GM20000 (cell line): Measurements from ENCODE around the gene CERS6.
A peak's percentile ranks its signal among the peaks of the same experiment; 100 is the strongest.
"Not testable (repeated sequence)": the region's sequence is repeated elsewhere in the genome, so short reads cannot be mapped to it uniquely, and the experiment has no call there.

Experiments used
- DNase-seq: peaks from one replicate; pipeline ENCODE4 v3.0.0; 2012; ENCODE audit warnings: low spot score
- CTCF ChIP-seq: IDR thresholded peaks from 2 replicates; pipeline ENCODE4 v1.5.1; 2012; ENCODE audit warnings: mild to moderate bottlenecking, control low read depth; ENCODE audit errors: extremely low read depth, missing control alignments

The CERS6 gene

GRCh38 chr2:168455645-168456520 lies at the start of gene CERS6:
Gene CERS6, plus strand, starts transcription at chr2:168456272. Its CDS starts 177 bp downstream, at chr2:168456449.
- TF ChIP-seq CTCF = no peak
- DNase-seq = peak; percentile 97

GRCh38 chr2:168412301-168412700 lies 43.8 kb upstream of the CERS6 start:
- DNase-seq = not testable (repeated sequence)

GRCh38 chr2:168413101-168413500 lies 43.0 kb upstream of the CERS6 start:
- DNase-seq = not testable (repeated sequence)

- no peak for TF ChIP-seq CTCF
- no peak for DNase-seq
Observed at GRCh38 chr2:168416555-168416954, 39.5 kb upstream of the CERS6 start.

- TF ChIP-seq CTCF = no peak
Observed at GRCh38 chr2:168422584-168422983, 33.5 kb upstream of the CERS6 start.

DNA sequence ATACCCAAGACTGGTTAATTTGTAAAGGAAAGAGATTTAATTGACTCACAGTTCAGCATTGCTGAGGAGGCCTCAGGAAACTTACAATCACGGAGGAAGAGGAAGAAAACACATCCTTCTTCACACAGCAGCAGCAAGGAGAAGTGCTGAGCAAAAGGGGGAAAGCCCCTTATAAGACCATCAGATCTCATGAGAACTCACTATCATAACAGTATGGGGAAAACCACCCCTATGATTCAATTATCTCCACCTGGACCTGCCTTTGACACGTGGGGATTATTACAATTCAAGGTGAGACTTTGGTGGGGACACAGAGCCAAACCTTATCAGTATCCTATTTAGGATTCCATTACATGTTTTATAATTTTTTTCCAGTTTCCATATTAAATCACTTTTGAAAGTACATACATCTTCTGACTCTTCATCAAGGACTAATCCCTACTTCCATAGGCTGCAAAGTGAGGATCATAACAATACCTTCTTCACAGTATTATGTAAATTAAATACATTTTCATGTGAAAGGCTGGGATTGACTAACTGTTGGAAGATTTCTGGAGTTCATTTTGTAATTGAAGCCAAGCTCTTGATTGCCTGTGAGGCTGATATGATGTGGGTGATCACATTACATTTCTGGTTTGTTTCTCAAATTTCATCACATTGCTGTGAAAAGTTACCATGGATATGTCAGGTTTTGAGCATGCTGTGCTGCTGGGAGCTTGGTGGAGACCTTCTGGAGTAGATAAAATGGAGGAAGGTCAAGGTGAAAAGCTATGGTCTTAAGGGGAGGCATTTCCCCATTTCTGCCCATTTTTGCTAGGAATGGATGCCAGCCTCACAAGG lies 31.7 kb upstream of the CERS6 start:
- DNase-seq = no peak
- no peak for TF ChIP-seq CTCF

More at GRCh38 chr2:168422584-168422983, 33.5 kb upstream of the CERS6 start:
- DNase-seq = peak; percentile 35

DNA sequence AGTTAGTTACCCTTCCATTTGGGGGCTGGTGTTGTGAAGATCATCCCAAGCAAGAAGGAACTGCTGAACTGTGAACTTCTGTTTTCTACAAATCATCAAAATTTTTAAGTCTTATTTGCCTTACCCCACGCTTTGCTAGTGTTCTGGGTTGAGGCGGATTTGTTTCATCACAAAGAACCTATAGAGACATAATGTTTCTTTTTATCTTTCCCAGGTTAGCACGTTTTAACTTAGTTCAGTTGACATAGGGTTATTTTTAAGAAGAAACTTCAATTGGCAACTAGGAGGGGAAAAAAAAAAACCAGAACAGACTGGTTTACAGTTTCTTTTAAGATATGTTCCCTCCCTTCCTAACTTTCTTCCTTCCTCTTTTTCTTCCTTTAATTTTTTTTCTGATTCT lies 31.1 kb upstream of the CERS6 start:
- TF ChIP-seq CTCF = no peak
- DNase-seq = no peak

- TF ChIP-seq CTCF = no peak
- DNase-seq = no peak
Observed at GRCh38 chr2:168426861-168427260, 29.2 kb upstream of the CERS6 start.
